ENCODE data around the gene HOXC5.

HOXC5 gene

GRCh38 chr12:54024127-54024526 is 8.7 kb upstream of the HOXC5 start:
- H3K4me3 ChIP-seq (ENCODE audit: low read length), result peak overlapping the region; percentile 98
- TF ChIP-seq, protein P1, sequence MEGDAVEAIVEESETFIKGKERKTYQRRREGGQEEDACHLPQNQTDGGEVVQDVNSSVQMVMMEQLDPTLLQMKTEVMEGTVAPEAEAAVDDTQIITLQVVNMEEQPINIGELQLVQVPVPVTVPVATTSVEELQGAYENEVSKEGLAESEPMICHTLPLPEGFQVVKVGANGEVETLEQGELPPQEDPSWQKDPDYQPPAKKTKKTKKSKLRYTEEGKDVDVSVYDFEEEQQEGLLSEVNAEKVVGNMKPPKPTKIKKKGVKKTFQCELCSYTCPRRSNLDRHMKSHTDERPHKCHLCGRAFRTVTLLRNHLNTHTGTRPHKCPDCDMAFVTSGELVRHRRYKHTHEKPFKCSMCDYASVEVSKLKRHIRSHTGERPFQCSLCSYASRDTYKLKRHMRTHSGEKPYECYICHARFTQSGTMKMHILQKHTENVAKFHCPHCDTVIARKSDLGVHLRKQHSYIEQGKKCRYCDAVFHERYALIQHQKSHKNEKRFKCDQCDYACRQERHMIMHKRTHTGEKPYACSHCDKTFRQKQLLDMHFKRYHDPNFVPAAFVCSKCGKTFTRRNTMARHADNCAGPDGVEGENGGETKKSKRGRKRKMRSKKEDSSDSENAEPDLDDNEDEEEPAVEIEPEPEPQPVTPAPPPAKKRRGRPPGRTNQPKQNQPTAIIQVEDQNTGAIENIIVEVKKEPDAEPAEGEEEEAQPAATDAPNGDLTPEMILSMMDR (conservative IDR thresholded peaks at IDR 0.05; ENCODE audit: low read length), result no peak

GRCh38 chr12:54024581-54025305 is 8.1 kb upstream of the HOXC5 start:
- DNase-seq (ENCODE audit: low read depth), result no peak
- TF ChIP-seq, protein P1 (conservative IDR thresholded peaks at IDR 0.05; ENCODE audit: low read length), result no peak

More at GRCh38 chr12:54024127-54024526, 8.7 kb upstream of the HOXC5 start:
- DNase-seq (ENCODE audit: low read depth), result no peak

DNA sequence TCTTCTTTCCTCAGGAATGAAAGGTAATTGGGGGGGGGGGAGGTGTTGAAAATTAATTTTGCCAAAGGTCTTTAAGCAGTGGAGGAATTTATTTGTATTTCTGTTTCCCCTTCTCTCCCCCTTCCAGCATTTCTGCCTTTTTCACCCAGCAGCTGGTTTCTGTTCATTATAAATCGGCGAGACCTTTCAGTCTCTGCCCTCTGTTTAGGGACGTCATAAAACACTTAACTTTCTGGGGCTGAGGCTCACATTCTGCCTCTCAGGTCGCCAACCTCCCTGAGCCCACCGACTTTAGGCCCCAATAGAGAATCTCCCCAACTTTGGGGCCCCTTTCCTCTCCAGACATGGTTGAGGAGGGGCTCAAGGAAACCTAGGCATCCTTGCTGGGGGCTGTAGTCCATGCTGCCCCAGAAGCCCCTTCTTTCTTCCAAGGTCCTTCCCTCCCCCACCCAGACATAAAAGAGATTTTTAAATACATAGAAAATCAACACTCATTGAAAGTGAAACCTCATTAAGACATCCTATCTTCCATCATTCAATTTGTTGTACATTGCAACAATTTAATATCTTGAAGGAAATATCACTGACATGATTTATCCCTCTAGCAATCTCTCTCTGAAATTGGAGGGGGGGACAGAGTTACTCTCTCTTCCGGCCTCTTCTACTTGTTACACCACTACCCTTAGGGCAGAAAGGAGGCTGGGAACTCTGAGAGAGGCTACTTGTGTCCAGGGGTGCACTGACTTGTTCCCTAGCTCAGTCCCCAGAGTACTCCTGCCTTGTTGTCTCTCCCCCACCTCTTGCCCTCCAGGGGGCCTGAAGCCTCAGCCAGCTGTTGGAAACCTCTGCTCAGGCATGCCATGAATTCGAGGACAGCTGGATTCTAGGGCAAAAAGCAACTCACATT is 7.1 kb upstream of the HOXC5 start:
- TF ChIP-seq, protein P1 (conservative IDR thresholded peaks at IDR 0.05; ENCODE audit: low read length), result peak; percentile 18
- peak; percentile 56 for DNase-seq (ENCODE audit: low read depth)
- H3K4me3 ChIP-seq (ENCODE audit: low read length), result peak overlapping the region; percentile 98

More at GRCh38 chr12:54024581-54025305, 8.1 kb upstream of the HOXC5 start:
- peak overlapping the region; percentile 98 for H3K4me3 ChIP-seq (ENCODE audit: low read length)

DNA sequence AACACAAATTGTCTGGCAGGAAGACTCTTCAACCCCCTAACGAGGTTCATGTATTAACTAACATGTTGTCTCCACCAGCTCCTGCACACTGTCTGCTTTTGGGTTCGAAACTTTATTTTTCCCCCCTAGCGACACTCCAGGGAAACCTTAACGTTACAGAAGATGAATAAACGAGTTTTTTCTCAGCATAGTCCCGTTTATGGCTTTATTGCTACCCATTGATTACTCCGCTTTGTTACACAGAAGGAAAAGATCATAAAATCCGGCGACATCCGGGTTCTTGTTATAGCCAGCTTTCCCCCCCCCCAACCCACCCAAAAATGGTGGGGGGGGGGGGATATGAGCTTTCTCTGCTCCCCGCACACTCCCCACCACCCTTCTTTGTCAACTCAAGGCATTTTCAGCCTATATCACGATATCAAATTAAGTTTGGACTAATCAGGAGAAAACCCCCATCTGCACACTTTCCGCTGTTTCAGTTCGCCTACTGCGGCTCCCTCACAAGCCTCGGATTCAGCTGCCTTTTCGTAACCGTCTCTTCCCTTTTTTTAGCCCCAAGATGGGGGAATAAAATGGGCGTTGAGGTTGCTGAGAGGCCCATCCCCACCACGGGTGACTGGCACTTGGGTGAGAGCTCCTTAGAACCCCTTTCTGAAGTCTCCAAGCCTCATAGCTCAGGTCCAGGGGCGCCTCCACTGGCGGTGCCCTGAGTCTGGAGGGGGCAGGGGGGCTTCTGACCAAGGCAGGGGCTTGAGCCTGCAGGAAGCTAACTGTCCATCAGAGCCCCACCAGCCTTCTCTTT is 6.0 kb upstream of the HOXC5 start:
- H3K4me3 ChIP-seq (ENCODE audit: low read length), result peak overlapping the region; percentile 98
- TF ChIP-seq, protein P1 (conservative IDR thresholded peaks at IDR 0.05; ENCODE audit: low read length), result no peak
- no peak for DNase-seq (ENCODE audit: low read depth)

DNA sequence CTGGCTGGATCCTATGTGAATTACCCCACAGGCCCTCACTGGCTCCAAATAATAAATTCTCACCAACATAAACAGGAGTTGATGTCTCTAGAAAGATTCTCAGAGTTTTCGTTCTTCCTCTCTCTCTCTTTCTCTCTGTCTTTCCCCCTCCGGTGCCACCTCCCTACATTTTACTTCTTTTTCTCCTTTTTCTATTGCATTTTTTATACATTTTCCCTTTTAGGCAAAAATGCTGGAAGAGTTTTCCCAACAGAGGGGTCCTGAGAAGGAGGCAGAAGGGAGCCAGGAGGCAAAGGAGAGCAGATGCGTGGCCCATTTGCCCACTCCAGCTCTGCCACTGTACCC is 5.4 kb upstream of the HOXC5 start:
- TF ChIP-seq, protein P1 (conservative IDR thresholded peaks at IDR 0.05; ENCODE audit: low read length), result no peak
- no peak for DNase-seq (ENCODE audit: low read depth)
- peak overlapping the region; percentile 98 for H3K4me3 ChIP-seq (ENCODE audit: low read length)

- H3K4me3 ChIP-seq (ENCODE audit: low read length), result peak within 1 kb of the TSS; percentile 98
- TF ChIP-seq, protein P1 (conservative IDR thresholded peaks at IDR 0.05; ENCODE audit: low read length), result no peak
- DNase-seq (ENCODE audit: low read depth), result peak; percentile 78
Observed at GRCh38 chr12:54028314-54029201, 4.3 kb upstream of the HOXC5 start, which contains the start of gene HOXC6. Gene HOXC6, plus strand, starts transcription at chr12:54028440. Its CDS starts 82 bp downstream, at chr12:54028522.

All from AG10803 (cell line).